GM18867 (cell line): ENCODE results near the gene WDR53.
"Not testable (repeated sequence)": the region's sequence is repeated elsewhere in the genome, so short reads cannot be mapped to it uniquely, and the experiment has no call there.

Experiments used
- ATAC-seq: cut with Tn5 transposase; IDR thresholded peaks from one replicate; pipeline ENCODE4 v1.9.1; 2021; ENCODE audit warnings: mild to moderate bottlenecking, moderate library complexity; ENCODE audit not compliant: unreplicated experiment

The WDR53 gene

GRCh38 chr3:196568246-196569002, at the start of gene WDR53, which contains the start of gene FBXO45:
Gene WDR53, minus strand, starts transcription at chr3:196568554. Its CDS starts 7,079 bp downstream, at chr3:196561475.
Gene FBXO45, plus strand, starts transcription at chr3:196568660. Its CDS starts 325 bp downstream, at chr3:196568985.
- ATAC-seq = peak; percentile 92

GRCh38 chr3:196617256-196617655, 48.9 kb upstream of the WDR53 start:
- no peak for ATAC-seq

- ATAC-seq = not testable (repeated sequence)
Observed at GRCh38 chr3:196615234-196615633, 46.9 kb upstream of the WDR53 start.

GRCh38 chr3:196611761-196612483, 43.6 kb upstream of the WDR53 start:
- no peak for ATAC-seq

- no peak for ATAC-seq
Observed at GRCh38 chr3:196609805-196610515, 41.6 kb upstream of the WDR53 start.

GRCh38 chr3:196609343-196609775, 41.0 kb upstream of the WDR53 start:
- peak; percentile 72 for ATAC-seq

GRCh38 chr3:196608693-196609092, 40.3 kb upstream of the WDR53 start:
- no peak for ATAC-seq

GRCh38 chr3:196604548-196604947, 36.2 kb upstream of the WDR53 start:
- ATAC-seq = no peak

- no peak for ATAC-seq
Observed at GRCh38 chr3:196603683-196604082, 35.3 kb upstream of the WDR53 start.

- ATAC-seq = no peak
Observed at GRCh38 chr3:196602673-196603072, 34.3 kb upstream of the WDR53 start.

GRCh38 chr3:196600359-196600758, 32.0 kb upstream of the WDR53 start:
- no peak for ATAC-seq

GRCh38 chr3:196599734-196600128, 31.4 kb upstream of the WDR53 start:
- no peak for ATAC-seq

- ATAC-seq = not testable (repeated sequence)
Observed at GRCh38 chr3:196597971-196598733, 29.8 kb upstream of the WDR53 start.

- ATAC-seq = no peak
Observed at GRCh38 chr3:196596355-196596754, 28.0 kb upstream of the WDR53 start.

- ATAC-seq = no peak
Observed at GRCh38 chr3:196590279-196590678, 21.9 kb upstream of the WDR53 start.

- no peak for ATAC-seq
Observed at GRCh38 chr3:196585044-196585757, 16.8 kb upstream of the WDR53 start.

- ATAC-seq = no peak
Observed at GRCh38 chr3:196572389-196572788, 4.0 kb upstream of the WDR53 start.

- ATAC-seq = not testable (repeated sequence)
Observed at GRCh38 chr3:196570332-196570731, 2.0 kb upstream of the WDR53 start.

- peak; percentile 43 for ATAC-seq
Observed at GRCh38 chr3:196569003-196569516, 706 bp upstream of the WDR53 start.

- ATAC-seq = no peak
Observed at GRCh38 chr3:196563721-196564225, 4.6 kb downstream of the WDR53 start.
